H1 (cell line): ENCODE data around the gene MGMT.

Experiments
- ATF2 ChIP-seq: IDR thresholded peaks from 2 replicates; pipeline ENCODE4 v1.6.1; 2012; ENCODE audit warnings: low read length, inconsistent platforms
- BCL11A ChIP-seq, 2 experiments: IDR thresholded peaks; one replicate each; pipeline ENCODE4 v1.6.1; 2011; ENCODE audit warnings: low read depth in 2 of 2, low read length in 2 of 2, mild to moderate bottlenecking in 2 of 2
- CBX8 ChIP-seq: fragments of 300-800, 300-1000 bp; sonication (generic); IDR thresholded peaks from 2 replicates; pipeline ENCODE4 v1.7.1; 2016; ENCODE audit warnings: low read depth, low read length, borderline replicate concordance
- CHD7 ChIP-seq: fragments of 300-600 bp; sonication (generic); IDR thresholded peaks from 2 replicates; pipeline ENCODE4 v1.7.1; 2012; ENCODE audit warnings: low read length, moderate library complexity, mild to moderate bottlenecking, inconsistent platforms; ENCODE audit not compliant: insufficient replicate concordance
- CTCF ChIP-seq, 3 experiments: IDR thresholded peaks; 1 replicate in 2 of 3; 2 replicates in 1 of 3; pipeline versions ENCODE4 v1.5.1 to v1.6.1; 2011; ENCODE audit warnings: low read length in 3 of 3, mild to moderate bottlenecking in 3 of 3, inconsistent platforms in 2 of 3, low read depth in 1 of 3, moderate library complexity in 1 of 3; ENCODE audit not compliant: insufficient read depth in 1 of 3; ENCODE audit errors: control extremely low read depth in 1 of 3
- EP300 ChIP-seq, 2 experiments: IDR thresholded peaks; 1 replicate in 1 of 2; 2 replicates in 1 of 2; pipeline ENCODE4 v1.6.1; 2011 to 2012; ENCODE audit warnings: low read depth in 2 of 2, low read length in 2 of 2, mild to moderate bottlenecking in 2 of 2, borderline replicate concordance in 1 of 2, inconsistent platforms in 1 of 2, moderate library complexity in 1 of 2
- HDAC6 ChIP-seq: IDR thresholded peaks from one replicate; pipeline ENCODE4 v1.7.1; 2012; ENCODE audit warnings: low read depth, mild to moderate bottlenecking, inconsistent platforms, low read length, moderate library complexity
- JUND ChIP-seq: IDR thresholded peaks from 2 replicates; pipeline ENCODE4 v1.6.1; 2011; ENCODE audit warnings: mild to moderate bottlenecking, improper control_type of control experiment, low read length
- NRF1 ChIP-seq: IDR thresholded peaks from 2 replicates; pipeline ENCODE4 v1.6.1; 2011; ENCODE audit warnings: mild to moderate bottlenecking, low read depth, low read length, improper control_type of control experiment
- POLR2A ChIP-seq, 2 experiments: IDR thresholded peaks; 1 replicate in 1 of 2; 2 replicates in 1 of 2; pipeline ENCODE4 v1.6.1; 2011; ENCODE audit warnings: low read depth in 2 of 2, low read length in 2 of 2, mild to moderate bottlenecking in 2 of 2; ENCODE audit errors: control extremely low read depth in 1 of 2
- POLR2AphosphoS5 ChIP-seq: IDR thresholded peaks from 2 replicates; pipeline ENCODE4 v1.6.1; 2011; ENCODE audit warnings: low read depth, low read length
- POU5F1 ChIP-seq: IDR thresholded peaks from 2 replicates; pipeline ENCODE4 v1.6.1; 2011; ENCODE audit warnings: low read depth, mild to moderate bottlenecking, low read length, moderate library complexity
- SIN3A ChIP-seq, 2 experiments: IDR thresholded peaks in 1 of 2; conservative IDR thresholded peaks in 1 of 2; 2 replicates each; pipeline ENCODE4 v1.6.1; 2011 to 2012; ENCODE audit warnings: low read length in 2 of 2, improper control_type of control experiment in 1 of 2, low read depth in 1 of 2, mild to moderate bottlenecking in 1 of 2
- SP4 ChIP-seq: IDR thresholded peaks from 2 replicates; pipeline ENCODE4 v1.6.1; 2012; ENCODE audit warnings: low read length, inconsistent platforms

- no peak for TF ChIP-seq CTCF (IDR thresholded peaks at IDR 0.05; ENCODE audit: control extremely low read depth in 1 of 3, insufficient read depth in 1 of 3, low read depth in 1 of 3, low read length in 3 of 3)
- TF ChIP-seq BCL11A (IDR thresholded peaks at IDR 0.05; ENCODE audit: low read depth in 2 of 2, low read length in 2 of 2) = no peak
- TF ChIP-seq ATF2 = no peak
- no peak for TF ChIP-seq EP300 (IDR thresholded peaks at IDR 0.05; ENCODE audit: borderline replicate concordance in 1 of 2, low read depth in 2 of 2, low read length in 2 of 2)
- no peak for TF ChIP-seq POLR2A (IDR thresholded peaks at IDR 0.05; ENCODE audit: control extremely low read depth in 1 of 2, low read depth in 2 of 2, low read length in 2 of 2)
- no peak for TF ChIP-seq NRF1
- no peak for TF ChIP-seq POU5F1
- no peak for TF ChIP-seq JUND
- no peak for TF ChIP-seq CHD7
- no peak for TF ChIP-seq SP4
- no peak for TF ChIP-seq SIN3A (conservative IDR thresholded peaks at IDR 0.05 in 1 of 2, IDR thresholded peaks at IDR 0.05 in 1 of 2; ENCODE audit: low read depth in 1 of 2, low read length in 2 of 2)
- no peak for TF ChIP-seq POLR2AphosphoS5
- TF ChIP-seq HDAC6 = no peak
- TF ChIP-seq CBX8 = no peak
Observed at GRCh38 chr10:129534826-129535225, 67.8 kb downstream of the MGMT start.
